Measurements from ENCODE around the gene OR52E2. TPM values are rescaled to one million over a fixed set of nuclear protein-coding genes. Genes with fewer than 3 reads are reported as not detected.
"Not testable (repeated sequence)": the region's sequence is repeated elsewhere in the genome, so short reads cannot be mapped to it uniquely, and the experiment has no call there.

The OR52E2 gene
- total RNA-seq, 1 donor from 2014 or later, result not detected

GRCh38 chr11:5071799-5072198, 12.4 kb upstream of the OR52E2 start:
- Mint-ChIP-seq H3K36me3 (ENCODE audit: unreplicated experiment) (no peaks in the 10 kb centered on the region), H3K27ac (ENCODE audit: unreplicated experiment) (no peak overlapping the region), H3K4me1 (ENCODE audit: low read depth, unreplicated experiment) (no peaks in the 10 kb centered on the region), H3K27me3 (ENCODE audit: unreplicated experiment) (no peaks in the 10 kb centered on the region), H3K9me3 (ENCODE audit: unreplicated experiment) (no peaks in the 10 kb centered on the region), H3K4me3 (ENCODE audit: unreplicated experiment) (no peak overlapping the region)
- DNase-seq, result no peak
- TF ChIP-seq, protein P1, sequence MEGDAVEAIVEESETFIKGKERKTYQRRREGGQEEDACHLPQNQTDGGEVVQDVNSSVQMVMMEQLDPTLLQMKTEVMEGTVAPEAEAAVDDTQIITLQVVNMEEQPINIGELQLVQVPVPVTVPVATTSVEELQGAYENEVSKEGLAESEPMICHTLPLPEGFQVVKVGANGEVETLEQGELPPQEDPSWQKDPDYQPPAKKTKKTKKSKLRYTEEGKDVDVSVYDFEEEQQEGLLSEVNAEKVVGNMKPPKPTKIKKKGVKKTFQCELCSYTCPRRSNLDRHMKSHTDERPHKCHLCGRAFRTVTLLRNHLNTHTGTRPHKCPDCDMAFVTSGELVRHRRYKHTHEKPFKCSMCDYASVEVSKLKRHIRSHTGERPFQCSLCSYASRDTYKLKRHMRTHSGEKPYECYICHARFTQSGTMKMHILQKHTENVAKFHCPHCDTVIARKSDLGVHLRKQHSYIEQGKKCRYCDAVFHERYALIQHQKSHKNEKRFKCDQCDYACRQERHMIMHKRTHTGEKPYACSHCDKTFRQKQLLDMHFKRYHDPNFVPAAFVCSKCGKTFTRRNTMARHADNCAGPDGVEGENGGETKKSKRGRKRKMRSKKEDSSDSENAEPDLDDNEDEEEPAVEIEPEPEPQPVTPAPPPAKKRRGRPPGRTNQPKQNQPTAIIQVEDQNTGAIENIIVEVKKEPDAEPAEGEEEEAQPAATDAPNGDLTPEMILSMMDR (IDR thresholded peaks at IDR 0.05; ENCODE audit: partially characterized antibody, unreplicated experiment), result no peak

- no peak for DNase-seq
- TF ChIP-seq, protein P1 (IDR thresholded peaks at IDR 0.05; ENCODE audit: partially characterized antibody, unreplicated experiment), result no peak
- peaks cover 2% of the 10 kb centered on the region for H3K27me3 Mint-ChIP-seq (ENCODE audit: unreplicated experiment)
- no peak within 1 kb of the TSS for H3K27ac Mint-ChIP-seq (ENCODE audit: unreplicated experiment)
- H3K36me3 Mint-ChIP-seq (ENCODE audit: unreplicated experiment), result no peaks in the 10 kb centered on the region
- no peaks in the 10 kb centered on the region for H3K4me1 Mint-ChIP-seq (ENCODE audit: low read depth, unreplicated experiment)
- H3K4me3 Mint-ChIP-seq (ENCODE audit: unreplicated experiment), result no peak within 1 kb of the TSS
- H3K9me3 Mint-ChIP-seq (ENCODE audit: unreplicated experiment), result no peaks in the 10 kb centered on the region
These were observed 9.8 kb upstream of the OR52E2 start, which contains the start of gene OR52E1 for GRCh38 chr11:5069272-5069671. TSS of gene OR52E1 (plus strand) at chr11:5069572.

DNA sequence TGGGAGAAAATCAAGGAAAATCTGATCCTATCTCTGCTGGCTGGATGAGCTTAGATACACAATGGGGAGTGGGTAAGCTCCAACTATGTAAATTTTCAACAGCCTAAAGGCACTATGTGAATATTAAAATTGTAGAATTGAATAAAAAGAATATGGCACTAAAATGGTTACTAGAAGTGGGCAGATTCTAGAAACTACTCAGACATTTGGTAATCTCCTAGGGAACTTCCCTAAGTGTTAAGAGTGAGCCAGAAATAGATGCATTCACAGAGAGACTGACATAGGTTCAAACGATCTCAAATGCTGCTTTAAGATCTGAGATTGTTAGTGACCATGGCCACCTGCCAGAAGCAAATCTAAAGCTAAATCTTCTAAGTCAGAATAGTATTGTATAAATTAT, 5.6 kb upstream of the OR52E2 start:
- TF ChIP-seq, protein P1 (IDR thresholded peaks at IDR 0.05; ENCODE audit: partially characterized antibody, unreplicated experiment), result no peak
- H3K4me3 Mint-ChIP-seq (ENCODE audit: unreplicated experiment), result no peak overlapping the region
- DNase-seq, result no peak
- H3K4me1 Mint-ChIP-seq (ENCODE audit: low read depth, unreplicated experiment), result no peaks in the 10 kb centered on the region
- peaks cover 2% of the 10 kb centered on the region for H3K27me3 Mint-ChIP-seq (ENCODE audit: unreplicated experiment)
- H3K27ac Mint-ChIP-seq (ENCODE audit: unreplicated experiment), result no peak overlapping the region
- H3K9me3 Mint-ChIP-seq (ENCODE audit: unreplicated experiment), result no peaks in the 10 kb centered on the region
- H3K36me3 Mint-ChIP-seq (ENCODE audit: unreplicated experiment), result no peaks in the 10 kb centered on the region

- DNase-seq; H3K36me3 Mint-ChIP-seq (ENCODE audit: unreplicated experiment); H3K9me3 Mint-ChIP-seq (ENCODE audit: unreplicated experiment); H3K4me1 Mint-ChIP-seq (ENCODE audit: low read depth, unreplicated experiment); H3K27me3 Mint-ChIP-seq (ENCODE audit: unreplicated experiment); H3K4me3 Mint-ChIP-seq (ENCODE audit: unreplicated experiment); H3K27ac Mint-ChIP-seq (ENCODE audit: unreplicated experiment): not testable (repeated sequence)
These were observed 748 bp downstream of the OR52E2 start for GRCh38 chr11:5058679-5059078.

GRCh38 chr11:5046754-5047330, 12.6 kb downstream of the OR52E2 start:
- TF ChIP-seq, protein P1 (IDR thresholded peaks at IDR 0.05; ENCODE audit: partially characterized antibody, unreplicated experiment), result no peak
- Mint-ChIP-seq H3K4me1 (ENCODE audit: low read depth, unreplicated experiment) (peaks cover 2% of the 10 kb centered on the region), H3K4me3 (ENCODE audit: unreplicated experiment) (no peak overlapping the region), H3K36me3 (ENCODE audit: unreplicated experiment) (no peaks in the 10 kb centered on the region), H3K27me3 (ENCODE audit: unreplicated experiment) (no peaks in the 10 kb centered on the region), H3K9me3 (ENCODE audit: unreplicated experiment) (no peaks in the 10 kb centered on the region), H3K27ac (ENCODE audit: unreplicated experiment) (no peak overlapping the region)
- no peak for DNase-seq
